Osteoblast (primary cell): ENCODE results near the gene MSANTD3. TPM values are rescaled to one million over a fixed set of nuclear protein-coding genes. Genes with fewer than 3 reads are reported as not detected.

Experiments
- DNase-seq: peaks from one replicate; pipeline ENCODE4 v3.0.0; 2011; ENCODE audit warnings: low spot score, mixed read lengths; ENCODE audit not compliant: insufficient read length; ENCODE audit errors: missing footprints
- H2AFZ ChIP-seq: 2 replicates; pipeline ENCODE4 v1.6.0; 2011; ENCODE audit warnings: mild to moderate bottlenecking, low read length
- H3K27ac ChIP-seq: 2 replicates; pipeline ENCODE4 v1.5.1; 2011; ENCODE audit warnings: mild to moderate bottlenecking, low read depth, low read length, moderate library complexity
- H3K27me3 ChIP-seq: 2 replicates; pipeline ENCODE4 v1.6.0; 2012; ENCODE audit warnings: mild to moderate bottlenecking, control low read depth, inconsistent platforms, low read length, moderate library complexity; ENCODE audit not compliant: insufficient read depth
- H3K36me3 ChIP-seq: 2 replicates; pipeline ENCODE4 v1.5.1; 2011; ENCODE audit warnings: mild to moderate bottlenecking, low read length, control low read depth, moderate library complexity; ENCODE audit not compliant: insufficient read depth
- H3K4me1 ChIP-seq: 2 replicates; pipeline ENCODE4 v1.5.1; 2011; ENCODE audit warnings: mild to moderate bottlenecking, low read length, control low read depth, moderate library complexity; ENCODE audit not compliant: insufficient read depth
- H3K4me2 ChIP-seq: 2 replicates; pipeline ENCODE4 v1.6.0; 2011; ENCODE audit warnings: mild to moderate bottlenecking, low read length; ENCODE audit not compliant: insufficient read depth
- H3K4me3 ChIP-seq: fragments of 200-600 bp; sonication (generic); 3 replicates; pipeline ENCODE4 v1.5.1; 2012; ENCODE audit warnings: mild to moderate bottlenecking, low read length, inconsistent platforms; ENCODE audit not compliant: insufficient read depth
- H3K79me2 ChIP-seq: 2 replicates; pipeline ENCODE4 v1.6.0; 2012; ENCODE audit warnings: mild to moderate bottlenecking, low read length, control low read depth, inconsistent platforms; ENCODE audit not compliant: insufficient read depth
- H3K9me3 ChIP-seq: 2 replicates; pipeline ENCODE4 v1.5.1; 2011; ENCODE audit warnings: low read depth, low read length, control low read depth
- H4K20me1 ChIP-seq: 2 replicates; pipeline ENCODE4 v1.6.0; 2012; ENCODE audit warnings: mild to moderate bottlenecking, low read length, control low read depth; ENCODE audit not compliant: insufficient read depth
- total RNA-seq: library from RNA; depleted of rRNA; stranded (reverse); fragments of >200 nt; gene quantifications from 2 replicates; pipeline ENCODE4 v1.2.3, GENCODE V29; 2012
- TF ChIP-seq, protein P1 (sequence below): IDR thresholded peaks from 2 replicates; pipeline ENCODE4 v1.5.1; 2011; ENCODE audit warnings: mild to moderate bottlenecking, low read depth, low read length, moderate library complexity; ENCODE audit errors: extremely low read depth

The MSANTD3 gene
- total RNA-seq, 1 donor, result 67.3 TPM

DNA sequence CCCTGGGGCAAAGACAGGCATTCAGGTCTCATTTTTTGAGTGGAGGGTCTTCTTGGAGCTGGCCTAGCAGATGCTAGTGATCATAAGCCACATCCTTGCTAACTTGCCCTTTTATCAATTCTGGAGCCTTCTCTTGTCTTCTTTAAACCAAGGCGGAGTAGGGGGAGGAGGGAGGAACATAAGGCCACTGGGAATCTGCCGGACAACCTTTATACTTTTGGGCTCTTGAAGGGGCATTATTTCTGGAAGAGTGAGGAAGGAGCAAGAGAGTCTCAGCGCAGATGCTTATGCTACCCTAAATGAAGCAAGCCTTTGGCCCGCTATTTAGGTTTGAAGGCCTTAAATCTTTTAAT lies 48.0 kb downstream of the MSANTD3 start:
- Histone ChIP-seq H3K27ac (no peak overlapping the region), H3K9me3 (no peaks in the 10 kb centered on the region), H2AFZ (no peak overlapping the region), H3K4me2 (no peak overlapping the region), H4K20me1 (peaks cover 5% of the 10 kb centered on the region), H3K4me1 (no peaks in the 10 kb centered on the region), H3K27me3 (no peaks in the 10 kb centered on the region), H3K36me3 (no peaks in the 10 kb centered on the region), H3K4me3 (no peak overlapping the region), H3K79me2 (peaks cover 3% of the 10 kb centered on the region)
- no peak for DNase-seq
- TF ChIP-seq, protein P1, sequence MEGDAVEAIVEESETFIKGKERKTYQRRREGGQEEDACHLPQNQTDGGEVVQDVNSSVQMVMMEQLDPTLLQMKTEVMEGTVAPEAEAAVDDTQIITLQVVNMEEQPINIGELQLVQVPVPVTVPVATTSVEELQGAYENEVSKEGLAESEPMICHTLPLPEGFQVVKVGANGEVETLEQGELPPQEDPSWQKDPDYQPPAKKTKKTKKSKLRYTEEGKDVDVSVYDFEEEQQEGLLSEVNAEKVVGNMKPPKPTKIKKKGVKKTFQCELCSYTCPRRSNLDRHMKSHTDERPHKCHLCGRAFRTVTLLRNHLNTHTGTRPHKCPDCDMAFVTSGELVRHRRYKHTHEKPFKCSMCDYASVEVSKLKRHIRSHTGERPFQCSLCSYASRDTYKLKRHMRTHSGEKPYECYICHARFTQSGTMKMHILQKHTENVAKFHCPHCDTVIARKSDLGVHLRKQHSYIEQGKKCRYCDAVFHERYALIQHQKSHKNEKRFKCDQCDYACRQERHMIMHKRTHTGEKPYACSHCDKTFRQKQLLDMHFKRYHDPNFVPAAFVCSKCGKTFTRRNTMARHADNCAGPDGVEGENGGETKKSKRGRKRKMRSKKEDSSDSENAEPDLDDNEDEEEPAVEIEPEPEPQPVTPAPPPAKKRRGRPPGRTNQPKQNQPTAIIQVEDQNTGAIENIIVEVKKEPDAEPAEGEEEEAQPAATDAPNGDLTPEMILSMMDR, result no peak

DNA sequence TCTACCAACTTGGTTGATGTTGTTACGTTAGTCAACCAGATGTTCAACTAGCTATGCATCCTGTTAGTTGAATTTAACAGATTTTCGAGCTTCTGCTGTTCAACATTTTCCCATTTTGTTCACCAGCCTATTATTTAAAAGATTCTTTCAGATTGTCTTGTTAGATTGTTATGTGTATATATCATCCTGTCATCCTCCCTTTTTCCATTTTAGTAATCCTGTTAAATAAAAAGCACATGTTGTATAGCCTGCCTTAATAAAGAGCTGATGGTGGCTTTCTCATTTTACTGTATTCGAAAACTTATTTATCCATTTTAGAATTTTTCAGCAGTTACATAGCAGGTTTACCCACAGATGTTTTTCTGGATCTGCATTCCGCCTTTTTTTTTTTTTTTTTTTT lies 50.3 kb downstream of the MSANTD3 start:
- Histone ChIP-seq H4K20me1 (peaks cover 5% of the 10 kb centered on the region), H3K4me3 (no peak overlapping the region), H3K4me2 (no peak overlapping the region), H2AFZ (no peak overlapping the region), H3K79me2 (peaks cover 6% of the 10 kb centered on the region), H3K36me3 (no peaks in the 10 kb centered on the region), H3K9me3 (no peaks in the 10 kb centered on the region), H3K27ac (no peak overlapping the region), H3K27me3 (no peaks in the 10 kb centered on the region), H3K4me1 (no peaks in the 10 kb centered on the region)
- DNase-seq, result no peak
- TF ChIP-seq, protein P1, result no peak

- TF ChIP-seq, protein P1, result no peak
- Histone ChIP-seq H3K27me3 (no peaks in the 10 kb centered on the region), H3K79me2 (peaks cover 6% of the 10 kb centered on the region), H3K27ac (no peak overlapping the region), H3K36me3 (no peaks in the 10 kb centered on the region), H3K4me1 (no peaks in the 10 kb centered on the region), H2AFZ (no peak overlapping the region), H3K9me3 (no peaks in the 10 kb centered on the region), H3K4me2 (no peak overlapping the region), H3K4me3 (no peak overlapping the region), H4K20me1 (peaks cover 5% of the 10 kb centered on the region)
- DNase-seq, result no peak
Observed at GRCh38 chr9:100478192-100478591, 51.2 kb downstream of the MSANTD3 start.

DNA sequence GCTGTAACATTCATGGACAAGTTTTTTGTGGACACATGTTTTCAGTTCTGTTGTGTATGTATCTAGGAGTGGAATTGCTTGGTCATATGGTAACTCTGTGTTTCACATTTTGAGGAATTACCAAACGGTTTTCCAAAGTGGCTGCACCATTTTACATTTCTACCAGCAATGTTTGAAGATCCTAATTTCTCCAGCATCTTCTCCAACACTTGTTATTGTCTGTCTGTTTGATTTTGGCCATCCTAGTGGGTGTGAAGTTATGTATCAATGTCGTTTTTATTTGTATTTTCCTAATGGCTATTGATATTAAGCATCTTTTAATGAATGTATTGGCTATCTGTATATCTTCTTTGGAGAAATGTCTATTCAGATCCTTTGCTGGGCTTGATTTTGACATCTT lies 52.9 kb downstream of the MSANTD3 start:
- H3K27me3 ChIP-seq, result no peaks in the 10 kb centered on the region
- no peak overlapping the region for H3K4me3 ChIP-seq
- no peaks in the 10 kb centered on the region for H3K9me3 ChIP-seq
- H3K36me3 ChIP-seq, result no peaks in the 10 kb centered on the region
- TF ChIP-seq, protein P1, result no peak
- no peak overlapping the region for H2AFZ ChIP-seq
- H3K4me1 ChIP-seq, result no peaks in the 10 kb centered on the region
- peaks cover 3% of the 10 kb centered on the region for H3K79me2 ChIP-seq
- no peak for DNase-seq
- H3K27ac ChIP-seq, result no peak overlapping the region
- no peaks in the 10 kb centered on the region for H4K20me1 ChIP-seq
- no peak overlapping the region for H3K4me2 ChIP-seq
